Gastrocnemius medialis (tissue), 4 donors: Measurements from ENCODE around the gene DIRAS3. TPM values are rescaled to one million over a fixed set of nuclear protein-coding genes. Genes with fewer than 3 reads are reported as not detected.

Experiments
- ATAC-seq, 2 donors: fragments of 150-250 bp; one replicate each; pipeline ENCODE4 v1.9.1; 2016
- DNase-seq, 2 donors: peaks; one replicate each; pipeline ENCODE4 v3.0.0-alpha.2; 2019
- H3K27ac ChIP-seq, 4 donors: fragments of 200-600 bp; sonication (generic); 1 replicate in 1 of 4; 2 replicates in 3 of 4; pipeline ENCODE4 v1.5.1; 2016 to 2018; ENCODE audit warnings: mild to moderate bottlenecking in 2 of 4, moderate library complexity in 1 of 4
- H3K27me3 ChIP-seq, 3 donors: fragments of 200-600 bp; sonication (generic) in 2 of 3; 1 replicate in 1 of 3; 2 replicates in 2 of 3; pipeline versions ENCODE4 v1.5.1 to v1.6.0; 2016 to 2019; ENCODE audit warnings: mild to moderate bottlenecking in 1 of 3, moderate library complexity in 1 of 3
- H3K36me3 ChIP-seq, 2 donors: fragments of 200-600 bp; sonication (generic) in 1 of 2; one replicate each; pipeline ENCODE4 v1.5.1; 2017 to 2018
- H3K4me1 ChIP-seq, 2 donors: fragments of 200-600 bp; sonication (generic) in 1 of 2; one replicate each; pipeline ENCODE4 v1.5.1; 2016 to 2017; ENCODE audit warnings: mild to moderate bottlenecking in 2 of 2
- H3K4me3 ChIP-seq, 4 donors: fragments of 200-600 bp; sonication (generic) in 3 of 4; 1 replicate in 1 of 4; 2 replicates in 3 of 4; pipeline ENCODE4 v1.5.1; 2016 to 2019; ENCODE audit warnings: mild to moderate bottlenecking in 2 of 4
- H3K9me3 ChIP-seq, 3 donors: fragments of 200-600 bp; sonication (generic) in 2 of 3; 1 replicate in 1 of 3; 2 replicates in 2 of 3; pipeline ENCODE4 v1.5.1; 2016 to 2019
- CTCF ChIP-seq, 5 experiments: fragments of 450-650 bp in 3 of 5; fragments of 200-600 bp in 2 of 5; sonication (generic) in 2 of 5; IDR thresholded peaks in 4 of 5; conservative IDR thresholded peaks in 1 of 5; 1 replicate in 4 of 5; 2 replicates in 1 of 5; pipeline ENCODE4 v1.5.1; 2016 to 2019; ENCODE audit warnings: antibody characterized with exemption in 5 of 5, mild to moderate bottlenecking in 3 of 5, moderate library complexity in 3 of 5
- POLR2A ChIP-seq, 2 donors: fragments of 450-650 bp; IDR thresholded peaks; one replicate each; pipeline ENCODE4 v1.6.1; 2017; ENCODE audit warnings: antibody characterized with exemption in 2 of 2, mild to moderate bottlenecking in 2 of 2, moderate library complexity in 2 of 2
- in situ Hi-C, 4 donors: fragments of 200-750 bp; cut with MboI; loops; one replicate each; pipeline versions ENCODE4 v1.15.0 to v1.8.0; 2017; ENCODE audit warnings: low sequenced_read_pairs in 4 of 4
- intact Hi-C: fragments of 100-400 bp; cut with DNase I; formaldehyde crosslinking; loops from one replicate; pipeline ENCODE4 v1.15.1; 2023; ENCODE audit warnings: low total_unique reads
- total RNA-seq, 4 donors: library from RNA; depleted of rRNA; stranded (reverse); fragments of >200 nt; gene quantifications; one replicate each; pipeline versions ENCODE4 v1.1.0 to v1.2.3, GENCODE V29; 2016

The DIRAS3 gene
- total RNA-seq, 4 donors from 2014 or later, result 0.44 to 0.71 (median 0.59) TPM; not detected in 1

GRCh38 chr1:68000191-68000590, 50.2 kb downstream of the DIRAS3 start:
- Histone ChIP-seq H3K36me3 (no peaks in the 10 kb centered on the region), H3K9me3 (no peaks in the 10 kb centered on the region), H3K4me3 (no peak overlapping the region), H3K4me1 (no peaks in the 10 kb centered on the region), H3K27me3 (no peaks in the 10 kb centered on the region), H3K27ac (no peak overlapping the region)
- ATAC-seq, result no peak
- in situ Hi-C loops (no loop called here), intact Hi-C loops (no loop called here)
- TF ChIP-seq POLR2A (IDR thresholded peaks at IDR 0.05) (no peak), CTCF (IDR thresholded peaks at IDR 0.05 in 4 of 5, conservative IDR thresholded peaks at IDR 0.05 in 1 of 5) (no peak)
- no peak for DNase-seq

- no peak for ATAC-seq
- H3K4me3 ChIP-seq, result no peak overlapping the region
- no peaks in the 10 kb centered on the region for H3K36me3 ChIP-seq
- H3K27ac ChIP-seq, result no peak overlapping the region
- TF ChIP-seq CTCF (IDR thresholded peaks at IDR 0.05 in 4 of 5, conservative IDR thresholded peaks at IDR 0.05 in 1 of 5), result no peak
- no peak for TF ChIP-seq POLR2A (IDR thresholded peaks at IDR 0.05)
- in situ Hi-C loops, result no loop called here
- no peak for DNase-seq
- intact Hi-C loops, result no loop called here
- no peaks in the 10 kb centered on the region for H3K4me1 ChIP-seq
- H3K9me3 ChIP-seq, result peaks cover 0 to 5% (median 0%) of the 10 kb centered on the region in 3 donors
- H3K27me3 ChIP-seq, result no peaks in the 10 kb centered on the region
These were observed 52.7 kb downstream of the DIRAS3 start for GRCh38 chr1:67997746-67998145.

Other genes with a start within 250 kb of the DIRAS3 start
- 10 to 100 TPM; 17.9 to 24.5 (median 22.1) TPM for gene GNG12, start 217.2 kb downstream of the DIRAS3 start, total RNA-seq
- gene WLS, start 181.9 kb upstream of the DIRAS3 start, total RNA-seq, result 10 to 100 TPM in 3 of 4 donors, 1 to 10 TPM in 1; 8.6 to 15.7 (median 11.6) TPM